Measurements from ENCODE around the gene OR51D1.

DNA sequence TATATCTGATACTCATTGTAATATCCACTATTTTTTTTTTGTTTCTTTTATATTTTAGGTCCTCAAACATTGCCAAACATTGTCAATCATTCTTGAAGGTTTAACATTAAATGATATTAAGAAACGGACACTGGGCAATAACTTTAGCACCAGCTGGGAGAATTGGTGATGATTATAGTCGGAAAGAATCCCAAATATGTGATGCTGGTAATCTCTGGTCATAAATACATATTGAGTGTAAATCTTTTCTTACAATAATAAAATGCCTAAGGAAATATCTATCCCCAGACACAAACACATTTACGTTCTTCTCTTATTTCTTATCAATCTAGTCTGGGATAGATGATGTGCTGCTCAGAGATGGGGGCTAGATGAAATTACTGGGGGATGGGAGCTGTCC is 35.2 kb downstream of the OR51D1 start:
- TF ChIP-seq, protein P1, sequence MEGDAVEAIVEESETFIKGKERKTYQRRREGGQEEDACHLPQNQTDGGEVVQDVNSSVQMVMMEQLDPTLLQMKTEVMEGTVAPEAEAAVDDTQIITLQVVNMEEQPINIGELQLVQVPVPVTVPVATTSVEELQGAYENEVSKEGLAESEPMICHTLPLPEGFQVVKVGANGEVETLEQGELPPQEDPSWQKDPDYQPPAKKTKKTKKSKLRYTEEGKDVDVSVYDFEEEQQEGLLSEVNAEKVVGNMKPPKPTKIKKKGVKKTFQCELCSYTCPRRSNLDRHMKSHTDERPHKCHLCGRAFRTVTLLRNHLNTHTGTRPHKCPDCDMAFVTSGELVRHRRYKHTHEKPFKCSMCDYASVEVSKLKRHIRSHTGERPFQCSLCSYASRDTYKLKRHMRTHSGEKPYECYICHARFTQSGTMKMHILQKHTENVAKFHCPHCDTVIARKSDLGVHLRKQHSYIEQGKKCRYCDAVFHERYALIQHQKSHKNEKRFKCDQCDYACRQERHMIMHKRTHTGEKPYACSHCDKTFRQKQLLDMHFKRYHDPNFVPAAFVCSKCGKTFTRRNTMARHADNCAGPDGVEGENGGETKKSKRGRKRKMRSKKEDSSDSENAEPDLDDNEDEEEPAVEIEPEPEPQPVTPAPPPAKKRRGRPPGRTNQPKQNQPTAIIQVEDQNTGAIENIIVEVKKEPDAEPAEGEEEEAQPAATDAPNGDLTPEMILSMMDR (optimal IDR thresholded peaks at IDR 0.05 in 1 of 3, IDR thresholded peaks at IDR 0.05 in 1 of 3, conservative IDR thresholded peaks at IDR 0.05 in 1 of 3; ENCODE audit: extremely low read depth in 1 of 3, insufficient read depth in 2 of 3, low read length in 3 of 3) = no peak
- TF ChIP-seq EZH2 (IDR thresholded peaks at IDR 0.05; ENCODE audit: low read length) = no peak

Data from keratinocyte (primary cell).